Stimulated activated memory B cell treated with anti-CD40 and anti-IgM and Interleukin-4, amounts not matched to agents 10 μg/mL and 1 μg/mL and 100 μg/mL, for 72 hours (primary cell): ENCODE measurements around the gene GH2.
"Not testable (repeated sequence)": the region's sequence is repeated elsewhere in the genome, so short reads cannot be mapped to it uniquely, and the experiment has no call there.

Experiments
- ATAC-seq: fragments of 150-1000 bp; cut with Tn5 transposase; 2 replicates; pipeline ENCODE4 v1.10.0; 2021
- H3K27ac Mint-ChIP-seq: one replicate; pipeline ENCODE4 v1.8.0; 2022; ENCODE audit warnings: mild to moderate bottlenecking, mixed read lengths
- H3K27me3 Mint-ChIP-seq: one replicate; pipeline ENCODE4 v1.8.0; 2022; ENCODE audit warnings: mixed read lengths
- H3K36me3 Mint-ChIP-seq: one replicate; pipeline ENCODE4 v1.8.0; 2022; ENCODE audit warnings: mixed read lengths
- H3K4me1 Mint-ChIP-seq: one replicate; pipeline ENCODE4 v1.8.0; 2022; ENCODE audit warnings: mixed read lengths
- H3K4me3 Mint-ChIP-seq: one replicate; pipeline ENCODE4 v1.8.0; 2022; ENCODE audit warnings: mild to moderate bottlenecking, moderate library complexity, mixed read lengths
- H3K9me3 Mint-ChIP-seq: one replicate; pipeline ENCODE4 v1.8.0; 2022; ENCODE audit warnings: mixed read lengths

Gene GH2

DNA sequence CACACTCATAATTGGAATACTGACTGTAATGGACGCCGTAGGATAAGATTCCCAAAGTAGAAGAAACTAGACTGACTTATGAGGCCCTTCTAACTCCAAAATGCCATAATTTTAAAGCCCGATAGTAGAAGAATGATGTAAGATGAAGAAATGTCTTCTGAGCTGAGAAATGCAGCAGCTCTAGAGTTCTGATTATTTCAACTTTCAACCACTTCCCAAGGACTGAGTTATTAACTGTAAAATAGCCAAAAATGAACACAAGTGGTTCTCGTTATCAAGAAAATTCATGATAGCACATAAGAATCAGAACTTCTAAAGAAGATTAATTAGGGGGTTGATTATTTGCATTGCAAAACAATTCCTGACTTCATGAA lies 11.5 kb downstream of the GH2 start:
- ATAC-seq, H3K36me3 Mint-ChIP-seq, H3K4me3 Mint-ChIP-seq, H3K9me3 Mint-ChIP-seq, H3K27me3 Mint-ChIP-seq, H3K27ac Mint-ChIP-seq: not testable (repeated sequence)
- peaks cover 12% of the 10 kb centered on the region for H3K4me1 Mint-ChIP-seq

DNA sequence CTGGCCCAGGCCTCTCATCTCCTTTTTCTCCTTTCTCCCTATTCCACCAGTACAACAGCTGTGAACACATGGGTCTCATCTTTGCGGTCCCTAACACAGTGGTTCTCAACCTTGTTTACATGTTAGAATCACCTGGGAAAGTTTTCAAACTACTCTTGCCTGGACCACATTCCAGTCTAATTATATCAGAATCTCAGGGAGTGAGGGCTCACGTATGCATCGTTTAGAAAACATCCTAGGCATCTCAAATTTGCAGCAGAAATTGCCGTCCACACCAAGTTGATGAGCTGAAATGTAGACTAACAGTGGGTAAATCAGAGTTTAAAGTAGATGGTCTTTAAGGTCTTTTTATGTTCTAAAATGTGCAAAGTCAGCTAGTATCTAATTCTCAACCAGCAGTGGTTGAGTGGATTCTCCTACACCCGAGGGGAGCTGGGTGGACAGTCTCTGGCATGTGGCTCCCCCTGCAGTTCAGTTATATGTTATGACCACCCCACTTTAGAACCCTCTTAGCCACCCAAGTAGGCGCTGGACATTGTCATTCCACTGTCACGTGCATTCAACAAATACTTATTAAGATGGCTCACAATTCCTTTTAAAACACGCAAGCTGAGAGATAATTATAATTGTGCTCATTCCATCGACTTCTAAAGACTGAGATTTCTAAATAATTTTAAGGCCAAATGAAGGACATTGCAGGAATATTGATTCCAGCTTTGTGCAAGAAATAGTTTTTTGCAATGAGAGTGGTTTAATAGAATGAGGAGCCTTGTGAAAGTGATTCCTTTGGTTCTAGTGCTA lies 12.1 kb downstream of the GH2 start:
- ATAC-seq, H3K9me3 Mint-ChIP-seq, H3K27me3 Mint-ChIP-seq, H3K36me3 Mint-ChIP-seq, H3K4me3 Mint-ChIP-seq, H3K27ac Mint-ChIP-seq: not testable (repeated sequence)
- peaks cover 12% of the 10 kb centered on the region for H3K4me1 Mint-ChIP-seq

DNA sequence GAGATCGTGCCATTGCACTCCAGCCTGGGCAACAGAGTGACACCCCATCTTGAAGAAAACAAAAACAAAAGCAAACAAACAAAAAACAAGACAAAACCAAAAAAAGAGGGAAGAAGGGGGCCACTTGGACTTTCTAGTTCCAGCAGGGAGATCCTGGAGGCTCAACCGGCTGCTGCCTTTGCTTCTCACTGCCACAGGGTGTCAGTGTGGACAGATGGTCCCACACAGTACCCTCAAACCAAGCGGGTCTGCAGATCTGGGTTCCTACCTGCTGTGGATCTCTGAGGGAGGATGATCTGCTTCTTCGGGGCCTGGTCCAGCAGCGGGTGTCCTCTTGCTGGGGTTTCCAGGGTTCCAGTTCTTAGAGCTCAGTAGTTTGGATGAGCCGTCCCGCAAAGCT lies 15.1 kb downstream of the GH2 start:
- H3K27me3 Mint-ChIP-seq, ATAC-seq, H3K9me3 Mint-ChIP-seq, H3K4me3 Mint-ChIP-seq, H3K36me3 Mint-ChIP-seq, H3K4me1 Mint-ChIP-seq: not testable (repeated sequence)
- peak overlapping the region; percentile 67 for H3K27ac Mint-ChIP-seq

DNA sequence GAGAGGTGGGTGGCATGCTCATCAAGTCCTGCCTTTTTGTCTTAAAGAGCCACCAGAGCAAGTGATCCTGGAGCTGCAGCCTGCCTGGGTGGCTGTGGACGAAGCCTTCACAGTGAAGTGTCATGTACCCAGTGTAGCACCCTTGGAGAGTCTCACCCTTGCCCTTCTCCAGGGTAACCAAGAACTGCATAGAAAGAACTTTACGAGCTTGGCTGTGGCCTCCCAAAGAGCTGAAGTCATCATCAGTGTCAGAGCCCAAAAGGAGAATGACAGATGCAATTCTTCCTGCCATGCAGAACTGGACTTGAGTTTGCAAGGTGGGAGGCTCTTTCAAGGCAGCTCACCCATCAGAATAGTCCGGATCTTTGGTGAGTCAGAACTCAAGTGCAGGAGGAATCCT lies 22.5 kb downstream of the GH2 start:
- no peaks in the 10 kb centered on the region for H3K4me1 Mint-ChIP-seq
- H3K27ac Mint-ChIP-seq: no peak overlapping the region
- no peak overlapping the region for H3K4me3 Mint-ChIP-seq
- ATAC-seq: no peak
- H3K9me3 Mint-ChIP-seq: no peaks in the 10 kb centered on the region
- H3K36me3 Mint-ChIP-seq: no peaks in the 10 kb centered on the region
- peaks cover 20% of the 10 kb centered on the region for H3K27me3 Mint-ChIP-seq

DNA sequence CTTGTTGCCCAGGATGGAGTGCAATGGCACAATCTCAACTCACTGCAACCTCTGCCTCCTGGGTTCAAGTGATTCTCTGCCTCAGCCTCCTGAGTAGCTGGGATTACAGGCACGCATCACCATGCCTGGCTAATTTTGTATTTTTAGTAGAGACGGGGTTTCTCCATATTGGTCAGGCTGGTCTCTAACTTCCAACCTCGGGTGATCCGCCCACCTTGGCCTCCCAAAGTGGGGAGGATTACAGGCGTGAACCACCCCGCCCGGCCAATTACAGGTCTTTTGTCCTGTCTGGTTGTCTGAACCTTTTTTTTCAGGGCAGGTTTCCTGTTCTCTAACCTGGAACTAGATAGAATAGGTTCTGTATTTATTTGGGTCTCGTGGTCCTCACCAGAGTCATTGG lies 25.3 kb downstream of the GH2 start:
- not testable (repeated sequence) for H3K4me3 Mint-ChIP-seq, H3K9me3 Mint-ChIP-seq, ATAC-seq, H3K36me3 Mint-ChIP-seq, H3K4me1 Mint-ChIP-seq, H3K27ac Mint-ChIP-seq
- peaks cover 20% of the 10 kb centered on the region for H3K27me3 Mint-ChIP-seq

DNA sequence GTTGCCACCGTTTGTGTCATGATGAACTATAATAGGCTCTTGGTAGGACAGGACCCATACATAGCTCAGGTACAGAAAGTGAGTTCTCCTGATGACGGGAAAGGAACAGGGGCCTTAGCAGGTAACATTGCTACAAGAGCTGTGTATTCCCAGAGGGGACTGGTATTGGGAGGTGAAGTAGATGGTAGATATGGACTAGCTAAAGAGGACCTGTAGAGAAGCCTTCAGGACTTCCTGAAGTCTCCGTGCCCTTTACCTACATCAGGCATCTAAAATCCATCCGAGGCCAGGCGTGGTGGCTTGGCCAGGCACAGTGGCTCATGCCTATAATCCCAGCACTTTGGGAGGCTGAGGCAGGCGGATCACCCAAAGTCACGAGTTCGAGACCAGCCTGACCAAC lies 26.6 kb downstream of the GH2 start:
- Mint-ChIP-seq H3K4me1 (no peaks in the 10 kb centered on the region), H3K9me3 (no peaks in the 10 kb centered on the region), H3K27me3 (peaks cover 11% of the 10 kb centered on the region), H3K27ac (no peak overlapping the region), H3K4me3 (no peak overlapping the region), H3K36me3 (no peaks in the 10 kb centered on the region)
- ATAC-seq: no peak

DNA sequence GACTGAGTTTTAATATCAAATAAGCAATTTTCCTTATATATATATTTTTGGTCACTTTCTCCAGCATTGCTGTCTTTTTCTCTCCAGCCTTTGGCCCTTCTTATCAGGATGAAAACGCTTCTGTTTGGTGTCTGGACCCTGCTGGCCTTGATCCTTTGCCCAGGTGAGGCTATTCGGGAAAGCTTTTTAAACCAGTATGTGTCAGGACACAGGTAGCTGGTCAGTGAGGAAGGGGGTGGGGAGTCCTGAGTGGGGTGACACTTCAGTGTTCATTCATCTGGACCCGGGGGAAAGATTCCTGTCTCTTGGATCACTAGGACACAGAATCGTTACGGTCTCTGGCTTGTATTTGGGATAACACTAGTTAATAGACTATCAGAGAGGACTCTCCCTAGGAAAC lies 27.0 kb downstream of the GH2 start:
- no peak overlapping the region for H3K4me3 Mint-ChIP-seq
- ATAC-seq: no peak
- H3K4me1 Mint-ChIP-seq: no peaks in the 10 kb centered on the region
- no peak overlapping the region for H3K27ac Mint-ChIP-seq
- no peaks in the 10 kb centered on the region for H3K9me3 Mint-ChIP-seq
- H3K27me3 Mint-ChIP-seq: peaks cover 7% of the 10 kb centered on the region
- no peaks in the 10 kb centered on the region for H3K36me3 Mint-ChIP-seq

DNA sequence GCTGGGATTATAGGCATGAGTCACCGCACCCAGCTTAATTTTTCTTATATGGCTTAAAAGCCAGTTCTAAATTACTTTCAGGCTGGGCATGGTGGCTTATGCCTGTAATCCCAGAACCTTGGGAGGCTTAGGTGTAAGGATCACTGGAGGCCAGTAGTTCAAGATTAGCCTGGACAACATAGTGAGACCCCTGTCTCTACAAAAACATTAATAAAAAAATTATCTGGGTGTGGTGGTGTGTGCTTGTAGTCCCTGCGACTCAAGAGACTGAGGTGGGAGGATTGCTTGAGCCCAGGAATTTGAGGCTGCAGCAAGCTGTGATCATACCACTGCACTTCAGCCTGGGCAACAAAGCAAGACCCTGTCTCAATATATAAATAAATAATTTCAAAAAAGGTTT lies 28.5 kb downstream of the GH2 start:
- Mint-ChIP-seq H3K4me3 (no peak overlapping the region), H3K36me3 (no peaks in the 10 kb centered on the region), H3K27ac (no peak overlapping the region), H3K9me3 (peaks cover 4% of the 10 kb centered on the region), H3K27me3 (no peaks in the 10 kb centered on the region), H3K4me1 (peaks cover 10% of the 10 kb centered on the region)
- ATAC-seq: no peak

DNA sequence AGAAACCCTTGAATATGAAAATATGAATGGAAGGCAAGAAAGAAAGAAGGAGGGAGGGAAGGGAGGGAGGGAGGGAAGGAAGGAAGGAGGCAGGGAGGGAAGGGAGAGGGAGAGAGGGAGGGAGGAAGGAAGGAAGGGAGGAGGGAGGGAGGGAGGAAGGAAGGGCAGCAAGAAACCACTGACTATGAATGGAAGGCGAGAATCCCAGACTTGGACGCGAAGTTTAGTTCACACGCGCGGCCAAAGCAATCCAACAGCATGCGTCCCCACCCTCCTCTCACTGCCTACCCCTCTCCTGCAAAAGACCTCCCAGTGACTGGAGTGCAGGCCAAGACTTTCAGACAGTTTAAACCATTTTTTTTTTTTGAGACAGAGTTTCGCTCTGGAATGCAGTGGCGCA lies 31.3 kb downstream of the GH2 start:
- Mint-ChIP-seq H3K27ac (no peak overlapping the region), H3K4me3 (no peak overlapping the region), H3K36me3 (no peaks in the 10 kb centered on the region)

DNA sequence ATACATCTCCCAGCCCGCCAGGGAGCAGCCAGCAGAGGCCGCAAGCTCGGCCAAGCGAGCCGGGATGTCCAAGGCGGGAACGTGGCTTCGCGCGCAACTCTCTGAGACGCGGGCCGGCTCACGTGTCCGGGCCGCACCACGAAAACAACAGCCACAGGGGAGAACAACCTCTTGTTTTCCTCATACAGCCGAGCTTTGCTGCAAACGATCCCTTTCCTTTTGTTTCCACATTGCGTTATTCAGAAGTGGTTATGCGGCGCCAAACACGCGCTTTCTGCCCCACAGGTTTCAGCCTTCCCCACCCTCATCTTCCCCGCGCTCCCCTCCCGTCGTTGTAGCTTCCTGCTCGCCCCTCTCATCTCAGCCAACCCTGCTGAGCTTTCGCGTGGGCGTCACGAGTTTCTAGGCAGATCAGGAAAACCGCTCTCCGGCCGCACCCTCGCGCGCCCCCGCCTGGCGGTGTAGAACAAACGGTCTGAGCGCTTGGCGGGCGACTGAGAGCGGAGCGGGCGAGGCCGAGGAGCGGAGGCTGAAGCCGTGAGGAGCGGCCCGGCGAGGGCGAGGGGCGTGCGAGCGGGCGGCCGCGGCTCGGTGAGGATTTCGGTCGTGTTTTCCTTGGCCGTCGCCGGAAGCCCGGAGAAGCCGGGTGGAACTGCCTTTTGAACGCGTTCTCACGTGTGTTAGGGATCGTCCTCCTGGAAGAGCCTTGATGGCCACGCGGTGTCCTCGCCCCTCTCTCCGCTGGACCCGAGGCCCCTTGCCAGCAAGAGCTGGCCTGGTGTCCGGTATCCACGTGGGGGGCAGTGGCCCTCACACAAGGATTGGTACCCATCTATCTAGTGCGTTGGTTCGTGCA lies 32.7 kb downstream of the GH2 start:
- ATAC-seq: peak; percentile 95
- no peaks in the 10 kb centered on the region for H3K36me3 Mint-ChIP-seq
- H3K27me3 Mint-ChIP-seq: no peaks in the 10 kb centered on the region
- H3K4me1 Mint-ChIP-seq: peaks cover 20% of the 10 kb centered on the region
- peaks cover 8% of the 10 kb centered on the region for H3K9me3 Mint-ChIP-seq
- H3K27ac Mint-ChIP-seq: peak overlapping the region; percentile 94
- peak overlapping the region; percentile 84 for H3K4me3 Mint-ChIP-seq

More for the DNA sequence above, 31.3 kb downstream of the GH2 start:
- Mint-ChIP-seq H3K9me3 (peaks cover 8% of the 10 kb centered on the region), H3K27me3 (no peaks in the 10 kb centered on the region), H3K4me1 (peaks cover 17% of the 10 kb centered on the region)
- no peak for ATAC-seq

DNA sequence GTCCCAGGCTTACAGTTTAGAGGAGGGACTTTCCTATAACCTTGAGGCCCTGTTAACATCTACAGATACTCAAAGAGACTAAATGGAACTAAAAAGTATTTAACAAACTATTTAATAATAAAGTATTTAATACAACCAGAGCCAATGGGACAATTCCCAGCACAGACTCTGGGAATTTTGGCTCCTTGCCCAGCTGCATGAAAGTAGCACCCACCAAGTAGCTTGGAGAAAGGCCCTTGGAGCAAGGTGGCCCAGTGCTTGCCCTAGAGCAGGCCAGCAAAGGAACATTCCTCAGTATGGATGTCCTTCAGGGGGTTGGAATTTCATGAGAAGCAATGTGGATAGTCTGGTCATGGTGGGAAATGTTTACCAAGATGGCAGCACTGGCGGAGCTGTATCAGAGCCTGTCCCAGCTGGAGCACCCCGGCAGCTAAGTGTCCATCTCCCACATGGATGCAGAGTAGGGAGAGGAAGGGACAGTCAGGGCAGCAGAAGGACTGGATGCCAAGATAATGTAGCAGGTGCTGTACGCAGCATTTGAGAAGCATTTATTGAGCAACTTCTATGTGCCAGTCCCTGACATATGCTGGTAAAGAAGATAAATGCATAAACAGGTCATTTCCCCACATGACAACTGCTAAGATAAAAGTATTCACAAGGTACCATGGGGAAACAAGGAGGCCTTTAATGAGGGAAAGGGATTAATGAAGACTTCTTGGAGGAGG lies 34.1 kb downstream of the GH2 start:
- H3K36me3 Mint-ChIP-seq: no peaks in the 10 kb centered on the region
- H3K9me3 Mint-ChIP-seq: peaks cover 8% of the 10 kb centered on the region
- no peak for ATAC-seq
- no peaks in the 10 kb centered on the region for H3K27me3 Mint-ChIP-seq
- peaks cover 28% of the 10 kb centered on the region for H3K4me1 Mint-ChIP-seq
- peak overlapping the region; percentile 94 for H3K27ac Mint-ChIP-seq
- peak overlapping the region; percentile 18 for H3K4me3 Mint-ChIP-seq

DNA sequence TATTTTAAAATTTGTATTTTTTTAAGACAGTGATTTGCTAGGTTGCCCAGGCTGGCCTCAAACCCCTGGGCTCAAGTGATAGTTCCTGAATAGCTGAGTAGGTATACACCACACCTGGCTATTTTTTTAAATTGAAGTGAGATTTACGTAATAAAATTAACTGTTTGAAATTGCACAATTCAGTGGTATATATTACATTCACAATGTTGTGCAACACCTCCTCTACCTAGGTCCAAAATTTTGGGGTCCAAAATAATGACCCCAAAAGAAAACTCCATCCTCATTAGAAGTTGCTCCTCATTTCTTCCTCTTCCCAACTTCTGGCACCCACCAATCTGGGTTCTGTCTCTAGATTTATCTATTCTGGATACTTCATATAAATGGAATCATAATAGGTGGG lies 36.2 kb downstream of the GH2 start:
- H3K4me1 Mint-ChIP-seq: peaks cover 43% of the 10 kb centered on the region
- ATAC-seq: no peak
- H3K36me3 Mint-ChIP-seq: no peaks in the 10 kb centered on the region
- H3K27me3 Mint-ChIP-seq: no peaks in the 10 kb centered on the region
- H3K27ac Mint-ChIP-seq: no peak overlapping the region
- H3K9me3 Mint-ChIP-seq: peaks cover 8% of the 10 kb centered on the region
- no peak overlapping the region for H3K4me3 Mint-ChIP-seq

DNA sequence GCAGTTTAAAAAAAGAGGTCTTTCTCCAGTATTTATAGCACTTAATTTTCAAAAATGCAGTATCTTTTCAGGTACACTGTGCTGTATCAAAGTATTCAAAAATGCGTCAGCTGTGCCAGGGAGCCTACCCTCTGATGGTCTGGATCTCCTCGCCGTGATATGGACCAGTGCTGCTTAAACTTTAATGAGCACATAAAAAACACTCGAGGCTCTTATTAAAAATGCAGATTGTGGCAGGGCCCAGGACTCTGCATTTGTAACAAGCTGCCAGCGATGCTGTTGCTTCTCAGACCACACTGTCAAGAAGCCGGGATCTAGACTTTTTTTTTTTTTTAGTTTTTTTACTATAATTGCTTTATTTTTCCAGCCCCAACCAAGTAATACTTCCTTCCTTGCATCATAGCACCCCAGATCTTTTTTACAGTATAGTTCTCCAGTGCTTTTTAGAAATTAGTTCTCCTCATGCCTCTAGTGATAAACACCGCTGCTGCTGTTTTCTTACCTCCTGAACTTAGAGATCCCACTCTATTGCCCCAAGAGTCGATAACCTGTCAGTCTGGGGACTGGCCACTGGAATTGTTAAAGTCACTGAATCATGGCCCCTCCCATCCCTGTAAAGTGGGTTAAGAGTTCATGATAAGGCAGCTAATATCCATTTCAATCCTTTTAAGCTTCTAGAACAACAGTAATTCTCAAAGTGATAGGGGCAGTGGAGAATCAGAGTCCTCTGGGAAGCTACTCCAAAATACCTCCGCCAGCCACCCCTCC lies 37.6 kb downstream of the GH2 start:
- Mint-ChIP-seq H3K27me3 (no peaks in the 10 kb centered on the region), H3K4me3 (peak overlapping the region; percentile 94), H3K27ac (peak overlapping the region; percentile 95), H3K36me3 (no peaks in the 10 kb centered on the region), H3K4me1 (peaks cover 51% of the 10 kb centered on the region), H3K9me3 (peaks cover 7% of the 10 kb centered on the region)
- ATAC-seq: no peak

DNA sequence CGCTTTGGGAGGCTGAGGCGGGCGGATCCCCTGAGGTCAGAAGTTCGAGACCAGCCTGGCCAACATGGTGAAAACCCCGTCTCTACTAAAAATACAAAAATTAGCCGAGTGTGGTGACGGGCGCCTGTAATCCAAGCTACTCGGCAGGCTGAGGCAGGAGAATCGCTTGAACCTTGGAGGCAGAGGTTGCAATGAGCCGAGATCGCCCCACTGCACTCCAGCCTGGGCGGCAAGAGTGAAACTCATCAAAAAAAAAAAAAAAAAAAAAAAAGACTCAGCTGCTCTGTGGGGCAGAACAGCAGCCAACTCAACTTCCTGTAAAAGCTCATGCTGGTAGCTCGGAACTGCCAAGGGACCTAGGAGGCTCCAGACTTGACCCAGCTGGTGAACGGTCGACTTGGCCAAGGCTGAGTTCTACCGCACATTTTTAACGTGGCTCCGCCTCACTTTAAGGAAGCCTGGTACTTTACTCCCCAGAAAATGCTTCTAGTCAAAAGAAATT lies 38.3 kb downstream of the GH2 start:
- H3K36me3 Mint-ChIP-seq, H3K9me3 Mint-ChIP-seq, H3K27me3 Mint-ChIP-seq: not testable (repeated sequence)
- Mint-ChIP-seq H3K4me1 (peaks cover 51% of the 10 kb centered on the region), H3K27ac (peak overlapping the region; percentile 95), H3K4me3 (peak overlapping the region; percentile 94)
- ATAC-seq: peak; percentile 54
